ENCODE results near the gene ERCC4. TPM values are rescaled to one million over a fixed set of nuclear protein-coding genes. Genes with fewer than 3 reads are reported as not detected.

The ERCC4 gene
- total and polyA plus RNA-seq, 2 of the 8 experiments (the other 6 are each of a cell fraction or from before 2014, with no cell fraction given), result 1.6 to 13.2 TPM

DNA sequence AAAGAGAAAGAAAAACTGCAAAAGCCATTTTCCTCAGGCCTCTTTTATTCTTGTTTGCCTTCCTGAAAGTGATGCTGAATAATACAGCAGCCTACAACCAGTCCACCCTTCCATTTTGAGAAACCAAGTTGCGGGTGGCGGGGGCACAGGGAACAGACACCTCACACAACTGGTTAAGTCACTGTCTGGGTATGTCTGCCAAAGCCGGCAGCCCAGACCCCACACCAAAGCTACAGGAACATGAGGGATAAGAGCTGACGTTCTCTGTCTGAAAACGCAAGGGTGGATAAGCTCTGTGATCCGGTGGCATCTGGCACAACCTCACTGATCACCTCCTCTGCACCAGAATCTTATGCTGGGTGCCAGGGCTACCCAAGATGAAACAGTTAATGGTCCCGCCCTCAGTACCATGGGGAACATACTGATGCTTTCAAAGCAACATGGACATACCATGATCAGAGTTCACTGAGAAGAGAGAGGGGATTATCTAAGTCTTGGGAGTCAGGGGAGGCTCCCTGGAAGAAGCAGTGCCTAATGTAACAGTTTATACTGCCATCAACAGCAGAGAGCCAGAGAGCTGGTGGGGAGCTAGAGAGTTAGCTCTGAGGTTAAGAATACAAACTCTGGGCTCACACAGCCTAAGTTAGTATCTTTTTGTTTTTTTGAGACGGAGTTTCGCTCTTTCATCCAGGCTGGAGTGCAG, 53.5 kb downstream of the ERCC4 start:
- no peak overlapping the region for H3K27ac ChIP-seq (ENCODE audit: low read depth, low read length)
- no peak overlapping the region for H4K5ac ChIP-seq (ENCODE audit: insufficient read length, low read depth, low read length)
- H4K8ac ChIP-seq (ENCODE audit: extremely low read depth, insufficient read depth, low read length), result no peak overlapping the region
- no peaks in the 10 kb centered on the region for H3K27me3 ChIP-seq (replicated peaks in 1 of 4; ENCODE audit: control insufficient read depth in 3 of 4, extremely low read depth in 1 of 4, insufficient read depth in 3 of 4, low read length in 3 of 4)
- ChIA-PET CTCF (ENCODE audit: partially characterized antibody) (no interaction called here), POLR2A (ENCODE audit: partially characterized antibody) (no interaction called here)
- no peaks in the 10 kb centered on the region for H4K20me1 ChIP-seq (replicated peaks in 1 of 2; ENCODE audit: control insufficient read depth in 1 of 2, insufficient read depth in 2 of 2, low read length in 2 of 2)
- no peaks in the 10 kb centered on the region for H3K79me2 ChIP-seq (ENCODE audit: control insufficient read depth in 1 of 2, insufficient read depth in 2 of 2, low read length in 2 of 2)
- H2BK120ac ChIP-seq (replicated peaks; ENCODE audit: low read depth, low read length), result no peak overlapping the region
- no peak overlapping the region for H3K56ac ChIP-seq (replicated peaks; ENCODE audit: insufficient read length, low read depth, low read length)
- no peaks in the 10 kb centered on the region for H3K9me3 ChIP-seq (ENCODE audit: insufficient read depth in 2 of 2, low read depth in 1 of 2, low read length in 1 of 2)
- no peaks in the 10 kb centered on the region for H3K79me1 ChIP-seq (ENCODE audit: low read depth, low read length)
- no peak overlapping the region for H3K18ac ChIP-seq (ENCODE audit: extremely low read depth, low read length)
- H2BK5ac ChIP-seq (ENCODE audit: low read depth, low read length), result no peak overlapping the region
- no peaks in the 10 kb centered on the region for H3K36me3 ChIP-seq (ENCODE audit: control insufficient read depth in 2 of 4, insufficient read depth in 4 of 4, low read length in 3 of 4)
- no peak overlapping the region for H3K4ac ChIP-seq (replicated peaks; ENCODE audit: insufficient read length, low read depth, low read length)
- H3K23ac ChIP-seq (ENCODE audit: insufficient read length), result no peak overlapping the region
- no peak overlapping the region for H2BK20ac ChIP-seq (ENCODE audit: low read length)
- FAIRE-seq (no peak), DNase-seq (ENCODE audit: low read depth in 1 of 2, low spot score in 2 of 2) (no peak)
- H3K4me2 ChIP-seq (ENCODE audit: insufficient read depth in 1 of 2, low read depth in 2 of 2, low read length in 2 of 2), result no peak overlapping the region
- H4K91ac ChIP-seq (replicated peaks; ENCODE audit: insufficient read length, low read length), result no peak overlapping the region
- no peaks in the 10 kb centered on the region for H3K4me1 ChIP-seq (replicated peaks in 1 of 4; ENCODE audit: control insufficient read depth in 3 of 4, insufficient read depth in 4 of 4, low read length in 3 of 4)
- H3K14ac ChIP-seq (ENCODE audit: insufficient read length), result no peak overlapping the region
- H2AFZ ChIP-seq (ENCODE audit: low read length), result 0 out of 2 replicates have a peak overlapping the region, but pooled peaks have one; percentile 84
- no peak overlapping the region for H3K9ac ChIP-seq (replicated peaks in 1 of 4; ENCODE audit: extremely low read depth in 1 of 4, low read depth in 3 of 4, low read length in 3 of 4)
- H3K23me2 ChIP-seq (ENCODE audit: low read depth, low read length), result no peaks in the 10 kb centered on the region
- 94% methylated on average over 9 of the region's 9 CpGs; no CpG with 5 or more reads in 1 of the 2 experiments for WGBS, 2 experiments (ENCODE audit: extremely low coverage in 1 of 2, insufficient coverage in 1 of 2, insufficient read length in 1 of 2, insufficient replicate concordance in 2 of 2, low coverage in 1 of 2, low lambda C conversion rate in 2 of 2, missing lambda C conversion rate in 1 of 2)
- no peak overlapping the region for H2BK12ac ChIP-seq (ENCODE audit: low read depth, low read length)
- H2AK5ac ChIP-seq (ENCODE audit: low read depth, low read length), result no peak overlapping the region
- no peak overlapping the region for H3K4me3 ChIP-seq (ENCODE audit: extremely low read depth in 1 of 4, insufficient read depth in 2 of 4, low read depth in 3 of 4, low read length in 4 of 4)
- H2BK15ac ChIP-seq (ENCODE audit: low read length), result no peak overlapping the region
- no peak for TF ChIP-seq SIX5 (IDR thresholded peaks at IDR 0.05; ENCODE audit: low read depth, low read length)
- no peak for TF ChIP-seq SIN3A (conservative IDR thresholded peaks at IDR 0.05 in 1 of 2, IDR thresholded peaks at IDR 0.05 in 1 of 2; ENCODE audit: low read depth in 1 of 2, low read length in 2 of 2)
- TF ChIP-seq CHD2 (IDR thresholded peaks at IDR 0.05; ENCODE audit: low read length), result no peak
- TF ChIP-seq, protein P1, sequence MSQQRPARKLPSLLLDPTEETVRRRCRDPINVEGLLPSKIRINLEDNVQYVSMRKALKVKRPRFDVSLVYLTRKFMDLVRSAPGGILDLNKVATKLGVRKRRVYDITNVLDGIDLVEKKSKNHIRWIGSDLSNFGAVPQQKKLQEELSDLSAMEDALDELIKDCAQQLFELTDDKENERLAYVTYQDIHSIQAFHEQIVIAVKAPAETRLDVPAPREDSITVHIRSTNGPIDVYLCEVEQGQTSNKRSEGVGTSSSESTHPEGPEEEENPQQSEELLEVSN (IDR thresholded peaks at IDR 0.05), result no peak
- TF ChIP-seq RBBP5 (IDR thresholded peaks at IDR 0.05; ENCODE audit: borderline replicate concordance, low read depth, low read length), result no peak
- TF ChIP-seq FOSL1 (IDR thresholded peaks at IDR 0.05; ENCODE audit: insufficient read depth, low read depth, low read length), result no peak
- TF ChIP-seq HDAC6 (IDR thresholded peaks at IDR 0.05; ENCODE audit: low read depth, low read length), result no peak
- TF ChIP-seq CEBPB (IDR thresholded peaks at IDR 0.05; ENCODE audit: low read depth, low read length), result no peak
- TF ChIP-seq SUZ12 (IDR thresholded peaks at IDR 0.05; ENCODE audit: low read length), result no peak
- TF ChIP-seq SP1 (IDR thresholded peaks at IDR 0.05; ENCODE audit: low read depth, low read length), result no peak
- no peak for TF ChIP-seq SP4 (IDR thresholded peaks at IDR 0.05; ENCODE audit: low read length)
- TF ChIP-seq TAF7 (optimal IDR thresholded peaks at IDR 0.05; ENCODE audit: borderline replicate concordance, low read depth, low read length), result no peak
- TF ChIP-seq BRCA1 (IDR thresholded peaks at IDR 0.05; ENCODE audit: low read depth, low read length), result no peak
- TF ChIP-seq TBP (IDR thresholded peaks at IDR 0.05; ENCODE audit: low read depth, low read length), result no peak
